SK-N-SH treated with all-trans-retinoic acid at 6 μM for 48 hours (cell line): ENCODE measurements around the gene GBE1.

Experiments used
- ATAC-seq: fragments of 200-7000 bp; cut with Tn5 transposase; 3 replicates; pipeline ENCODE4 v1.9.1; 2020; ENCODE audit warnings: mild to moderate bottlenecking, moderate library complexity
- ARNTL ChIP-seq: fragments of 450-650 bp; formaldehyde crosslinking; IDR thresholded peaks from 2 replicates; pipeline ENCODE4 v1.5.0; 2020; ENCODE audit warnings: low read depth, mild to moderate bottlenecking, moderate library complexity, borderline replicate concordance
- BACH2 ChIP-seq: fragments of 250-450 bp; sonication (Bioruptor Pico); IDR thresholded peaks from 2 replicates; pipeline ENCODE4 v1.9.0; 2021; ENCODE audit warnings: mild to moderate bottlenecking, borderline replicate concordance
- CSDC2 ChIP-seq: fragments of 250-450 bp; sonication (Bioruptor Pico); IDR thresholded peaks from 2 replicates; pipeline ENCODE4 v1.5.0; 2020; ENCODE audit warnings: mild to moderate bottlenecking, moderate library complexity
- GLIS3 ChIP-seq: fragments of 250-450 bp; sonication (Bioruptor Pico); IDR thresholded peaks from 2 replicates; pipeline ENCODE4 v1.5.0; 2020; ENCODE audit warnings: mild to moderate bottlenecking, moderate library complexity
- ISL1 ChIP-seq: fragments of 250-450 bp; sonication (Bioruptor Pico); IDR thresholded peaks from 2 replicates; pipeline ENCODE4 v2.1.2; 2022; ENCODE audit warnings: mild to moderate bottlenecking, moderate library complexity
- OSR1 ChIP-seq: fragments of 250-450 bp; sonication (Bioruptor Pico); IDR thresholded peaks from 2 replicates; pipeline ENCODE4 v1.8.0; 2022; ENCODE audit warnings: moderate library complexity, mild to moderate bottlenecking, inconsistent platforms
- RARB ChIP-seq: fragments of 250-450 bp; sonication (Bioruptor Pico); IDR thresholded peaks from 2 replicates; pipeline ENCODE4 v1.8.0; 2021; ENCODE audit warnings: mild to moderate bottlenecking, moderate library complexity
- TOX ChIP-seq: fragments of 250-450 bp; sonication (Bioruptor Pico); IDR thresholded peaks from 2 replicates; pipeline ENCODE4 v1.8.0; 2021; ENCODE audit warnings: mild to moderate bottlenecking, moderate library complexity, borderline replicate concordance
- ZC3H10 ChIP-seq: fragments of 250-450 bp; sonication (Bioruptor Pico); IDR thresholded peaks from 2 replicates; pipeline ENCODE4 v1.5.1; 2021; ENCODE audit warnings: mild to moderate bottlenecking, moderate library complexity
- ZFP3 ChIP-seq: fragments of 250-450 bp; sonication (Bioruptor Pico); IDR thresholded peaks from 2 replicates; pipeline ENCODE4 v1.5.0; 2020; ENCODE audit warnings: mild to moderate bottlenecking, moderate library complexity
- ZNF565 ChIP-seq: fragments of 450-650 bp; formaldehyde crosslinking; conservative IDR thresholded peaks from 2 replicates; pipeline ENCODE4 v1.5.0; 2020; ENCODE audit warnings: low read depth, mild to moderate bottlenecking, moderate library complexity
- ZNF70 ChIP-seq: fragments of 450-650 bp; formaldehyde crosslinking; IDR thresholded peaks from 2 replicates; pipeline ENCODE4 v1.5.0; 2020; ENCODE audit warnings: mild to moderate bottlenecking, moderate library complexity
- ZNF8 ChIP-seq: fragments of 450-650 bp; formaldehyde crosslinking; IDR thresholded peaks from 2 replicates; pipeline ENCODE4 v1.5.0; 2020; ENCODE audit warnings: mild to moderate bottlenecking, moderate library complexity
- TF ChIP-seq, protein P1 (sequence below): fragments of 250-450 bp; sonication (Bioruptor Pico); IDR thresholded peaks from 2 replicates; pipeline ENCODE4 v1.8.0; 2021; ENCODE audit warnings: low read depth, mild to moderate bottlenecking, moderate library complexity, borderline replicate concordance
- TF ChIP-seq, protein P2 (sequence below): fragments of 250-450 bp; sonication (Bioruptor Pico); IDR thresholded peaks from 2 replicates; pipeline ENCODE4 v1.5.1; 2020; ENCODE audit warnings: low read depth, mild to moderate bottlenecking, moderate library complexity
- TF ChIP-seq, protein P3 (sequence below): fragments of 250-450 bp; sonication (Bioruptor Pico); IDR thresholded peaks from 2 replicates; pipeline ENCODE4 v1.8.0; 2020; ENCODE audit warnings: mild to moderate bottlenecking, moderate library complexity, borderline replicate concordance
- TF ChIP-seq, protein P4 (sequence below): fragments of 250-450 bp; sonication (Bioruptor Pico); IDR thresholded peaks from 2 replicates; pipeline ENCODE4 v1.5.1; 2021; ENCODE audit warnings: mild to moderate bottlenecking, moderate library complexity
- TF ChIP-seq, protein P5 (sequence below): fragments of 250-450 bp; sonication (Bioruptor Pico); IDR thresholded peaks from 2 replicates; pipeline ENCODE4 v1.5.0; 2020; ENCODE audit warnings: mild to moderate bottlenecking, moderate library complexity

GBE1 gene

DNA sequence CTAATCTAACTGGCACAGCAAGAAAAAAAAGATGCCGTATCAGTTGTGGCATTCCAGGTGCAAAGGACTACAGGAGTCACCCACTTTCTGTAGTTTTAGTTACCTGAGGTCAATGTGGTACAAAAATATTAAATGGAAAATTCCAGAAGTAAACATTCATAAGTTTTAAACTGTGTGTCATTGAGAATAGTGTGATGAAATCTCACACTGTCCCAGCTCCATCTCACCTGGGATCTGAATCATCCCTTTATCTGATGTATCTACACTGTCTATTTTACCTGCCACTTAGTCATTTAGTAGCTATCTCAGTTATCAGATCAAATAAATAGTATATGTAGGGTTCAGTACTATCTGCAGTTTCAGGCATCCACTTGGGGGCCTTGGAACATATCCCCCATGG lies 26.7 kb downstream of the GBE1 start:
- no peak for TF ChIP-seq ISL1 (CRISPR knock-in tag)
- TF ChIP-seq CSDC2 (CRISPR knock-in tag): no peak
- TF ChIP-seq GLIS3 (CRISPR knock-in tag): no peak
- no peak for ATAC-seq

DNA sequence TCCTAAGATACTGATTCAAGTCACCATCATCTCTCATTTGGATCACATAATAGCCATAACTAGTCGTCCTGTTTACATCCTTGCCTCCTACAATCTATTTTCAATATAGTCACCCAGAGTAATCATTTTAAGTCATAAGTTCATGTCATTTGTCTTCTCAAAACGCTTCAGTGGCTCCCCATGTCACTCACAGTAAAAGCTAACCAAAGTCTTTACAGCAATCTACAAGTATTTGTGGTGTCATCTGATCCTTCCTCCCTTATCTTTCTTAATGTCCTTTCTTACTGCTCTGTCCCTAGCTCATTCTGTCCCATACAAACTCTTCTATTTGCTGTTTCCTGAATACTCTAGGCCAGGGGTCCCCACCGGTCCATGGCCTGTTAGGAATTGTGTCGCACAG lies 28.8 kb downstream of the GBE1 start:
- ATAC-seq: no peak

DNA sequence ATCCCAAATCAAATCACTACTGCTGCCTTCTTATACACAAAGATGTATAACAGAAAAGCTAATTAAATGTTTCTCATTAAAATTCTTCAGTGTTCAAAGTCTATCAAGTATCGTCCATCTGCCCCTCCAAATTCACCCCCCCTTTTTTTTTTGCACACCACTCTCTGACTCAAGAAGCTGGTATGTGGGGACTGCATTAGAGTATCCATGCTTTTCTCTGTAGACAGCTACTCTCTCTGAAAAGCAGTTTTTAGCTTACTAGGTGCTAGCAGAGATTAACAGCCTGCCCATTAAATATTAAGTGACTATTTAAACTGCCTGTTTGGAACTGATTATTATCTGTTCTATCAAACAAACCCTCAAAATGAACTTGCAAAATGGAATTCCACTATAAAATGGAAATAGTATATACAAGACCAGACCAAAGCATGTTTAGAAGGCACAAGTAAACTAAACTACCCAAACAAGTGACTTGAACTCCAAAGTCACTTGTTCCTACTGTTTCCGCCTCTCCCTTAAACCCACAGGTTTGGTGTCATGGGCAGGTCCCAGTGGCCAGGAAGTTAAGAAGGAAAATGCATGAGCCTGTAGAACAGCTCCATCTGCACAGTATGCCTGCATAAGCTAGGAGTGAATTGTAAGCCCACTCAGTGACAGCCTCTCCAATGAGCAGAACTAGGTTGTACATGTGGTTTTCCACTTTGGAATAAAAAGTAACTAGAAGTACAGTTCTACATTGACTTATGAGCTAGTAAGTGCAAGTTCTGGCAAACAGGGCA lies 32.5 kb downstream of the GBE1 start:
- TF ChIP-seq, protein P1, sequence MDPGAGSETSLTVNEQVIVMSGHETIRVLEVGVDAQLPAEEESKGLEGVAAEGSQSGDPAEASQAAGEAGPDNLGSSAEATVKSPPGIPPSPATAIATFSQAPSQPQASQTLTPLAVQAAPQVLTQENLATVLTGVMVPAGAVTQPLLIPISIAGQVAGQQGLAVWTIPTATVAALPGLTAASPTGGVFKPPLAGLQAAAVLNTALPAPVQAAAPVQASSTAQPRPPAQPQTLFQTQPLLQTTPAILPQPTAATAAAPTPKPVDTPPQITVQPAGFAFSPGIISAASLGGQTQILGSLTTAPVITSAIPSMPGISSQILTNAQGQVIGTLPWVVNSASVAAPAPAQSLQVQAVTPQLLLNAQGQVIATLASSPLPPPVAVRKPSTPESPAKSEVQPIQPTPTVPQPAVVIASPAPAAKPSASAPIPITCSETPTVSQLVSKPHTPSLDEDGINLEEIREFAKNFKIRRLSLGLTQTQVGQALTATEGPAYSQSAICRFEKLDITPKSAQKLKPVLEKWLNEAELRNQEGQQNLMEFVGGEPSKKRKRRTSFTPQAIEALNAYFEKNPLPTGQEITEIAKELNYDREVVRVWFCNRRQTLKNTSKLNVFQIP (CRISPR knock-in tag): no peak
- TF ChIP-seq ZNF565 (no peak), ISL1 (CRISPR knock-in tag) (0 out of 2 replicates have a peak, but pooled peaks have one; percentile 21)
- TF ChIP-seq, protein P2, sequence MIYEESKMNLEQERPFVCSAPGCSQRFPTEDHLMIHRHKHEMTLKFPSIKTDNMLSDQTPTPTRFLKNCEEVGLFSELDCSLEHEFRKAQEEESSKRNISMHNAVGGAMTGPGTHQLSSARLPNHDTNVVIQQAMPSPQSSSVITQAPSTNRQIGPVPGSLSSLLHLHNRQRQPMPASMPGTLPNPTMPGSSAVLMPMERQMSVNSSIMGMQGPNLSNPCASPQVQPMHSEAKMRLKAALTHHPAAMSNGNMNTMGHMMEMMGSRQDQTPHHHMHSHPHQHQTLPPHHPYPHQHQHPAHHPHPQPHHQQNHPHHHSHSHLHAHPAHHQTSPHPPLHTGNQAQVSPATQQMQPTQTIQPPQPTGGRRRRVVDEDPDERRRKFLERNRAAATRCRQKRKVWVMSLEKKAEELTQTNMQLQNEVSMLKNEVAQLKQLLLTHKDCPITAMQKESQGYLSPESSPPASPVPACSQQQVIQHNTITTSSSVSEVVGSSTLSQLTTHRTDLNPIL (CRISPR knock-in tag): no peak
- peak; percentile 91 for ATAC-seq

More for the DNA sequence above, 28.8 kb downstream of the GBE1 start:
- TF ChIP-seq ZNF8 (CRISPR knock-in tag) (no peak), ZC3H10 (CRISPR knock-in tag) (no peak), ARNTL (no peak), OSR1 (CRISPR knock-in tag) (no peak), ISL1 (CRISPR knock-in tag) (no peak), GLIS3 (CRISPR knock-in tag) (no peak), RARB (no peak), BACH2 (CRISPR knock-in tag) (no peak), TOX (CRISPR knock-in tag) (no peak), ZFP3 (CRISPR knock-in tag) (no peak), ZNF70 (CRISPR knock-in tag) (no peak), CSDC2 (CRISPR knock-in tag) (no peak)
- TF ChIP-seq, protein P3, sequence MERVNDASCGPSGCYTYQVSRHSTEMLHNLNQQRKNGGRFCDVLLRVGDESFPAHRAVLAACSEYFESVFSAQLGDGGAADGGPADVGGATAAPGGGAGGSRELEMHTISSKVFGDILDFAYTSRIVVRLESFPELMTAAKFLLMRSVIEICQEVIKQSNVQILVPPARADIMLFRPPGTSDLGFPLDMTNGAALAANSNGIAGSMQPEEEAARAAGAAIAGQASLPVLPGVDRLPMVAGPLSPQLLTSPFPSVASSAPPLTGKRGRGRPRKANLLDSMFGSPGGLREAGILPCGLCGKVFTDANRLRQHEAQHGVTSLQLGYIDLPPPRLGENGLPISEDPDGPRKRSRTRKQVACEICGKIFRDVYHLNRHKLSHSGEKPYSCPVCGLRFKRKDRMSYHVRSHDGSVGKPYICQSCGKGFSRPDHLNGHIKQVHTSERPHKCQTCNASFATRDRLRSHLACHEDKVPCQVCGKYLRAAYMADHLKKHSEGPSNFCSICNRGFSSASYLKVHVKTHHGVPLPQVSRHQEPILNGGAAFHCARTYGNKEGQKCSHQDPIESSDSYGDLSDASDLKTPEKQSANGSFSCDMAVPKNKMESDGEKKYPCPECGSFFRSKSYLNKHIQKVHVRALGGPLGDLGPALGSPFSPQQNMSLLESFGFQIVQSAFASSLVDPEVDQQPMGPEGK (CRISPR knock-in tag): no peak
- TF ChIP-seq, protein P2 (CRISPR knock-in tag): no peak
- TF ChIP-seq, protein P1 (CRISPR knock-in tag): no peak
- TF ChIP-seq, protein P4, sequence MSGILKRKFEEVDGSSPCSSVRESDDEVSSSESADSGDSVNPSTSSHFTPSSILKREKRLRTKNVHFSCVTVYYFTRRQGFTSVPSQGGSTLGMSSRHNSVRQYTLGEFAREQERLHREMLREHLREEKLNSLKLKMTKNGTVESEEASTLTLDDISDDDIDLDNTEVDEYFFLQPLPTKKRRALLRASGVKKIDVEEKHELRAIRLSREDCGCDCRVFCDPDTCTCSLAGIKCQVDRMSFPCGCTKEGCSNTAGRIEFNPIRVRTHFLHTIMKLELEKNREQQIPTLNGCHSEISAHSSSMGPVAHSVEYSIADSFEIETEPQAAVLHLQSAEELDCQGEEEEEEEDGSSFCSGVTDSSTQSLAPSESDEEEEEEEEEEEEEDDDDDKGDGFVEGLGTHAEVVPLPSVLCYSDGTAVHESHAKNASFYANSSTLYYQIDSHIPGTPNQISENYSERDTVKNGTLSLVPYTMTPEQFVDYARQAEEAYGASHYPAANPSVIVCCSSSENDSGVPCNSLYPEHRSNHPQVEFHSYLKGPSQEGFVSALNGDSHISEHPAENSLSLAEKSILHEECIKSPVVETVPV (CRISPR knock-in tag): no peak
- TF ChIP-seq, protein P5, sequence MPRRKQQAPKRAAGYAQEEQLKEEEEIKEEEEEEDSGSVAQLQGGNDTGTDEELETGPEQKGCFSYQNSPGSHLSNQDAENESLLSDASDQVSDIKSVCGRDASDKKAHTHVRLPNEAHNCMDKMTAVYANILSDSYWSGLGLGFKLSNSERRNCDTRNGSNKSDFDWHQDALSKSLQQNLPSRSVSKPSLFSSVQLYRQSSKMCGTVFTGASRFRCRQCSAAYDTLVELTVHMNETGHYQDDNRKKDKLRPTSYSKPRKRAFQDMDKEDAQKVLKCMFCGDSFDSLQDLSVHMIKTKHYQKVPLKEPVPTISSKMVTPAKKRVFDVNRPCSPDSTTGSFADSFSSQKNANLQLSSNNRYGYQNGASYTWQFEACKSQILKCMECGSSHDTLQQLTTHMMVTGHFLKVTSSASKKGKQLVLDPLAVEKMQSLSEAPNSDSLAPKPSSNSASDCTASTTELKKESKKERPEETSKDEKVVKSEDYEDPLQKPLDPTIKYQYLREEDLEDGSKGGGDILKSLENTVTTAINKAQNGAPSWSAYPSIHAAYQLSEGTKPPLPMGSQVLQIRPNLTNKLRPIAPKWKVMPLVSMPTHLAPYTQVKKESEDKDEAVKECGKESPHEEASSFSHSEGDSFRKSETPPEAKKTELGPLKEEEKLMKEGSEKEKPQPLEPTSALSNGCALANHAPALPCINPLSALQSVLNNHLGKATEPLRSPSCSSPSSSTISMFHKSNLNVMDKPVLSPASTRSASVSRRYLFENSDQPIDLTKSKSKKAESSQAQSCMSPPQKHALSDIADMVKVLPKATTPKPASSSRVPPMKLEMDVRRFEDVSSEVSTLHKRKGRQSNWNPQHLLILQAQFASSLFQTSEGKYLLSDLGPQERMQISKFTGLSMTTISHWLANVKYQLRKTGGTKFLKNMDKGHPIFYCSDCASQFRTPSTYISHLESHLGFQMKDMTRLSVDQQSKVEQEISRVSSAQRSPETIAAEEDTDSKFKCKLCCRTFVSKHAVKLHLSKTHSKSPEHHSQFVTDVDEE: no peak
- TF ChIP-seq, all 23 proteins: peak for 0
